ENCODE data around the gene PEX16.

The PEX16 gene

GRCh38 chr11:45917623-45918330 is at the start of gene PEX16:
Gene PEX16, minus strand, starts transcription at chr11:45917877. Its CDS starts 66 bp downstream, at chr11:45917811.
- FAIRE-seq: peak; percentile 92
- peak; percentile 97 for DNase-seq (ENCODE audit: insufficient read length, low spot score)

GRCh38 chr11:45964911-45965389 is 47.3 kb upstream of the PEX16 start:
- FAIRE-seq: peak; percentile 94
- DNase-seq (ENCODE audit: insufficient read length, low spot score): peak; percentile 40

- FAIRE-seq (no peak), DNase-seq (ENCODE audit: insufficient read length, low spot score) (no peak)
These were observed 44.1 kb upstream of the PEX16 start for GRCh38 chr11:45961751-45962240.

- no peak for DNase-seq (ENCODE audit: insufficient read length, low spot score)
- FAIRE-seq: no peak
These were observed 42.9 kb upstream of the PEX16 start for GRCh38 chr11:45960387-45961095.

- FAIRE-seq: no peak
- no peak for DNase-seq (ENCODE audit: insufficient read length, low spot score)
These were observed 42.2 kb upstream of the PEX16 start for GRCh38 chr11:45959851-45960250.

GRCh38 chr11:45949992-45950407 is 32.3 kb upstream of the PEX16 start:
- FAIRE-seq (no peak), DNase-seq (ENCODE audit: insufficient read length, low spot score) (no peak)

GRCh38 chr11:45948356-45948755 is 30.7 kb upstream of the PEX16 start:
- FAIRE-seq: no peak
- no peak for DNase-seq (ENCODE audit: insufficient read length, low spot score)

- DNase-seq (ENCODE audit: insufficient read length, low spot score) (no peak), FAIRE-seq (no peak)
These were observed 30.2 kb upstream of the PEX16 start for GRCh38 chr11:45947885-45948284.

- DNase-seq (ENCODE audit: insufficient read length, low spot score): no peak
- FAIRE-seq: no peak
These were observed 27.8 kb upstream of the PEX16 start for GRCh38 chr11:45945397-45945999.

- DNase-seq (ENCODE audit: insufficient read length, low spot score): no peak
- FAIRE-seq: no peak
These were observed 24.7 kb upstream of the PEX16 start for GRCh38 chr11:45942381-45942780.

GRCh38 chr11:45941285-45941684 is 23.6 kb upstream of the PEX16 start:
- DNase-seq (ENCODE audit: insufficient read length, low spot score) (no peak), FAIRE-seq (no peak)

- no peak for FAIRE-seq
These were observed 22.2 kb upstream of the PEX16 start for GRCh38 chr11:45939836-45940235.

GRCh38 chr11:45937916-45938315 is 20.2 kb upstream of the PEX16 start:
- DNase-seq (ENCODE audit: insufficient read length, low spot score) (no peak), FAIRE-seq (no peak)

More at GRCh38 chr11:45939836-45940235, 22.2 kb upstream of the PEX16 start:
- no peak for DNase-seq (ENCODE audit: insufficient read length, low spot score)

- FAIRE-seq: no peak
These were observed 18.9 kb upstream of the PEX16 start for GRCh38 chr11:45936511-45937054.

GRCh38 chr11:45935349-45936064 is 17.8 kb upstream of the PEX16 start:
- no peak for FAIRE-seq
- no peak for DNase-seq (ENCODE audit: insufficient read length, low spot score)

More at GRCh38 chr11:45936511-45937054, 18.9 kb upstream of the PEX16 start:
- no peak for DNase-seq (ENCODE audit: insufficient read length, low spot score)

- DNase-seq (ENCODE audit: insufficient read length, low spot score) (no peak), FAIRE-seq (no peak)
These were observed 17.1 kb upstream of the PEX16 start for GRCh38 chr11:45934580-45935318.

- no peak for FAIRE-seq
- DNase-seq (ENCODE audit: insufficient read length, low spot score): no peak
These were observed 16.3 kb upstream of the PEX16 start for GRCh38 chr11:45933846-45934579.

GRCh38 chr11:45933131-45933831 is 15.6 kb upstream of the PEX16 start:
- DNase-seq (ENCODE audit: insufficient read length, low spot score): no peak

More at GRCh38 chr11:45933131-45933831, 15.6 kb upstream of the PEX16 start:
- FAIRE-seq: peak; percentile 90

Data from GM19239 (cell line).